ENCODE results near the gene AXIN2. TPM values are rescaled to one million over a fixed set of nuclear protein-coding genes. Genes with fewer than 3 reads are reported as not detected.

AXIN2 gene
- total and polyA plus RNA-seq, 10 of the 15 experiments (the other 5 are each of a cell fraction or from before 2014, with no cell fraction given): 0.47 to 7.8 (median 3.1) TPM

DNA sequence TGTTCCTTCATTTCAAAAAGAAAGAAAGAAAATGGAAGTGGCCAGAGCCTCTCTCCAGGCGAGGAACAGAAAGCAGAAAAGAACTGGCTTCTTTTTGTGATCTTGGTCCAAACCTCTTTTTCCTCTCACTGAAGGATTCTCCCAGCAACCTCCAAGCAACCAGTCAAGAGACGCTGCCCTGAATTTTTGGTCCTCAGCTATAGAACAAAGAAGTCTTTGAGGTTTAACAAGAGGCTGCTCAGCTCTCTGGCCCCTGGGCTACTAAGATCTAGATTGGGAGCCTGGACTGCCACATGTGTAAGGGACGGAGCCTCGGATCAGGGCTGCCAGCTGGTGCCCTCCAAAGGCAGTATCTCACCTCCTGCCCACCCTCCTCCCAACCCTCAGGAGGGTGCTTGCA, 62.6 kb downstream of the AXIN2 start (continued):
- TF ChIP-seq, protein P1, sequence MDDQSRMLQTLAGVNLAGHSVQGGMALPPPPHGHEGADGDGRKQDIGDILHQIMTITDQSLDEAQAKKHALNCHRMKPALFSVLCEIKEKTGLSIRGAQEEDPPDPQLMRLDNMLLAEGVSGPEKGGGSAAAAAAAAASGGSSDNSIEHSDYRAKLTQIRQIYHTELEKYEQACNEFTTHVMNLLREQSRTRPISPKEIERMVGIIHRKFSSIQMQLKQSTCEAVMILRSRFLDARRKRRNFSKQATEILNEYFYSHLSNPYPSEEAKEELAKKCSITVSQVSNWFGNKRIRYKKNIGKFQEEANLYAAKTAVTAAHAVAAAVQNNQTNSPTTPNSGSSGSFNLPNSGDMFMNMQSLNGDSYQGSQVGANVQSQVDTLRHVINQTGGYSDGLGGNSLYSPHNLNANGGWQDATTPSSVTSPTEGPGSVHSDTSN (IDR thresholded peaks at IDR 0.05; ENCODE audit: insufficient replicate concordance, low read depth, low read length): no peak

DNA sequence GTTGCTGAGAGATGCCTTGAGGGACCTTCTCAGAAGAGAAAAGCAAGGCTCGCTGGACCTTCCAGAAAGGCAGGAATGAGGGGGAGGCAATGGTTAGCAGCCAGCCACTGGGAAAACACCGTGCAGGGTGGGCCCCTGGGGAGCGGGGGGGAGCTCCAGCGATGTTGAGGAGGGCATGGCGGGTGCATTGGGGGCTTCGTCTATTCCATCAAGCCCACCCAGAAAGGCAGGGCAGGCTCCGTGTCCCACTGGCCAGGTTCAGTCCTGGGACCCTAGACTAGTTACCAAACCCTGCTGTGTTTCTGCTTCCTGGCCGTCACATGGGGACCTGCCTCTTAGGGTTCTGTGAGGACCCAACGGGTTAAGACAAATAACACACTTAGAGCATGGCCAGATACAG, 64.6 kb downstream of the AXIN2 start:
- Histone ChIP-seq H3K27me3 (replicated peaks in 1 of 2; ENCODE audit: control insufficient read depth in 2 of 2, insufficient read depth in 2 of 2, low read length in 1 of 2) (no peaks in the 10 kb centered on the region; a peak in 1 of 4 replicates), H2AFZ (ENCODE audit: control insufficient read depth, low read depth, low read length) (no peak overlapping the region), H3K9me3 (replicated peaks; ENCODE audit: control insufficient read depth, insufficient read depth, low read length) (no peaks in the 10 kb centered on the region; the same call in 2 of the 3 replicates), H3K4me2 (ENCODE audit: control insufficient read depth, insufficient read depth) (no peak overlapping the region), H4K20me1 (ENCODE audit: control insufficient read depth, insufficient read depth) (no peaks in the 10 kb centered on the region), H3K4me3 (no peak overlapping the region), H3K36me3 (ENCODE audit: control insufficient read depth in 2 of 2, insufficient read depth in 2 of 2, low read length in 1 of 2) (no peaks in the 10 kb centered on the region), H3K79me2 (ENCODE audit: control insufficient read depth, insufficient read depth, low read length) (no peaks in the 10 kb centered on the region), H3K9ac (ENCODE audit: control insufficient read depth, insufficient read depth, low read length) (no peak overlapping the region), H3K27ac (ENCODE audit: control insufficient read depth, insufficient read depth) (no peak overlapping the region), H3K4me1 (ENCODE audit: control insufficient read depth, insufficient read depth, low read length) (no peaks in the 10 kb centered on the region)
- no peak for DNase-seq (ENCODE audit: low read depth, low spot score)
- ChIA-PET POLR2A (no interaction called here), RAD21 (ENCODE audit: unreplicated experiment) (no interaction called here), SMC1A (ENCODE audit: uncharacterized antibody, unreplicated experiment) (no interaction called here), CTCF (no interaction called here)
- FAIRE-seq: no peak
- in situ Hi-C loops (cut with MboI) (no loop called here), intact Hi-C loops (cut with micrococcal nuclease; ENCODE audit: unreplicated experiment) (no loop called here)
- TF ChIP-seq RFX5 (IDR thresholded peaks at IDR 0.05; ENCODE audit: low read depth, low read length) (no peak), SMAD1 (IDR thresholded peaks at IDR 0.05; ENCODE audit: low read depth, partially characterized antibody) (no peak)
- no TSS peak for BruUV-seq (replicated peaks)
- WGBS (ENCODE audit: insufficient coverage, insufficient replicate concordance, low lambda C conversion rate, missing lambda C conversion rate): 23% methylated on average over 5 of the region's 9 CpGs
- ATAC-seq: no peak
